GM19035 (cell line): Measurements from ENCODE around the gene FARP1.

Experiments used
- ATAC-seq: cut with Tn5 transposase; IDR thresholded peaks from one replicate; pipeline ENCODE4 v1.9.1; 2021; ENCODE audit not compliant: unreplicated experiment

FARP1 gene

GRCh38 chr13:98305670-98306069 is 162.8 kb downstream of the FARP1 start:
- ATAC-seq = no peak

GRCh38 chr13:98307463-98308085 is 164.7 kb downstream of the FARP1 start:
- no peak for ATAC-seq

- no peak for ATAC-seq
These were observed 165.4 kb downstream of the FARP1 start for GRCh38 chr13:98308086-98308911.

DNA sequence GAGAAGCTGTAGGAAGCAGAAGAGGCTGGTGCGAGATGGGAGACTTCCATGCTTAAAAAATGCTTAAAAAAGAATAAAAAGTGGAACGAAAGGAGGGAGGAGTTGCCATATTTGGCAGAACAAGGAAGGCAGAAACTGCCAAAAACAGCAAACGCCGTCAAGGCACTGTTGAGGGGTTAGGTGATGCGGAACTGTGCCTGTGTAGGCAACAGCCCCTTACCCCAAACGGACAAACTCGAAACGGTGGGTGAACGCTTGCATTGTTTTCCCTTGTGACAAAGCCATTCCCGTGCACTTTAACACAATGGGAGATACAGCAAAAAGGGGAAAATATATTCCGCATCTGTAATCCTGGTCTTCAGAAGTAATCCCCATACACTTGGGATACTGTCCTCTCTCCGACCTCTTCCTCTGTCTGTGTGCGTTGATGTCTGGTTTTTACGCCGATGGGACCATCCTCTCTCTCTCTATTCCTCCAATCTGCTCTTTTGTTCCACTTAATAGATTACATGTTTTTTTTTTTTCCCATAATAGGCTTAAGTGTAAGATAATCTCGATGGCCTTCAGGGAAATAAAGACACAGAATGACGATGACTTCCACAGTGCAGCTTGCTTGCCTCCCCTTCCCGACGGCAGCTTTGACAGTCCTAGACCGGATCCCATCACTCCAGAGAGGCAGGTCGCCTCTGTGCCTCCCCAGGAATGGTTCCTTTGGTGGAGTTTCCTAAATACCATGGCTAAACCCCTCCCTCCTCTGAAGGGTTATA is 166.9 kb downstream of the FARP1 start:
- no peak for ATAC-seq

- no peak for ATAC-seq
These were observed 167.7 kb downstream of the FARP1 start for GRCh38 chr13:98310485-98311199.

- ATAC-seq = no peak
These were observed 168.3 kb downstream of the FARP1 start for GRCh38 chr13:98311200-98311548.

- ATAC-seq = no peak
These were observed 169.7 kb downstream of the FARP1 start for GRCh38 chr13:98312606-98313005.

DNA sequence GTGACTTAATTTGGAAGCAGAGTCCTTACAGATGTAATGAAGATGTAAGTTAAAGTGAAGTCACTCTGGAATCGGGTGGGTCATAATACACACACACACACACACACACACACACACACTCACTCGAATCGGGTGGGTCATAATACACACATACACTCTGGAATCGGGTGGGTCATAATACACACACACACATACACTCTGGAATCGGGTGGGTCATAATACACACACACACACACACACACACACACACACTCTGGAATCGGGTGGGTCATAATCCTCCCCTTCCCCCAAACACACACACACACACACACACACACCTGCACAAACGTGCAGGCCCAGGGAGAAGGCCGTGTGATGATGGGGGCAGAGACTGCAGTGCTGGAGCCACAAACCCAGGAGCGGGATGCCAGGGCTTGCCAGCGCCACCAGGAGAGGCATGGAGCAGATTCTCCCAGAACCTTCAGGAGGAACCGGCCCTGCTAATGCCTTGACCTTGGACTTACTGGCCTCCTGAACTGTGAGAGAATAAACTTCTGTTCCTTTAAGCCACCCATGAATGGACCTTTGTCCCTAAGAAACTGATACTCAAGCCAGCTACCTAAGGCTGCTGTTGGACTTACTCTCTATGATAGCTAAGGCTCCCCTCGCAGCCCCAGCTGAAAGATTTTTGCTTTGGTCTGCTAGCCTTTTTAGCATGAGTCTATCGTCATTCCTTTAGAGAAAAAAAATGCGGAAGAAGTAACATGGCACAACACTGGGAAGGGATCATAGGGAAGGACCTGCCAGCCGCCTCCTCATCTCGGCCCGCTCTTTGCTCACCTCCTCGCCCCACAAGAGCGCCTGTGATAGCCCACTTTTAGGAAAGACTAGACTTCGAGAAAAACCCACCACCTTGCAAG is 170.4 kb downstream of the FARP1 start:
- no peak for ATAC-seq

DNA sequence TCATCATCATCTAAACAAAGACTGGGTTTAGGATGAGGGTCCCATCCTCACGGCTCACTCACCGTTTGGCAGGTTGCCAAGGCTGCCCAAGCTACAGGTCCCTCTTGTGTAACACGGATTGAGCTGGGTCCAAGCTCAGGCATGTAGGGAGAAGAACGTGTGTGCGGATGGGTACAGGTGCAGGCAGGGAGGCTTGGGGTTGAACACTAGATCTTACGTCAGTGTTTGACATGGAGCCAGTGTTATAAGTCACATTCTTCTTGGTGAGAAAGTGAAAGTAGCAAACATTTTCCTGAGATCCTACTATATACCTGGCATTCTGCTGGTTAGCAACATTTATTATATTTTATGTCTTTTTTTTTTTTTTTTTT is 171.0 kb downstream of the FARP1 start:
- ATAC-seq = no peak

- no peak for ATAC-seq
These were observed 172.6 kb downstream of the FARP1 start for GRCh38 chr13:98315466-98315865.

DNA sequence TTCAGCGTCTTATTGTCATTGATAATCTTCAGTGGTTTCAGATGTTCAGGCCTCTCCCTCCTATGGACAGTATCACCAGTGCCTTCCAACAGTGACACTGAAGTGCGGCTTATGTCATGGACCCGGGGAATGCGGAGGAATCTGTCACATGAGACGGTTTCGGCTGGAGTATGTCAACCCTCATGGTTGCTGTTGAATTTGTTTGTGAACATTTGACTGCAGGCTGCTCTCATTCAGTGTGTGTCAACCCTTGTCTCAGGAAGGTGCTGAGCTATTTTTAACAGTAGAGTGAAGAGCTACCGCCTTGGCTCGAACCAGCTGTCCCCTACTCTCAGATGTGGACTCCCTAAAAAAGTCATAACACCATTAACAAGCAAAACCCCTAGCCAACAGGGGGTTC is 173.0 kb downstream of the FARP1 start:
- ATAC-seq = no peak

DNA sequence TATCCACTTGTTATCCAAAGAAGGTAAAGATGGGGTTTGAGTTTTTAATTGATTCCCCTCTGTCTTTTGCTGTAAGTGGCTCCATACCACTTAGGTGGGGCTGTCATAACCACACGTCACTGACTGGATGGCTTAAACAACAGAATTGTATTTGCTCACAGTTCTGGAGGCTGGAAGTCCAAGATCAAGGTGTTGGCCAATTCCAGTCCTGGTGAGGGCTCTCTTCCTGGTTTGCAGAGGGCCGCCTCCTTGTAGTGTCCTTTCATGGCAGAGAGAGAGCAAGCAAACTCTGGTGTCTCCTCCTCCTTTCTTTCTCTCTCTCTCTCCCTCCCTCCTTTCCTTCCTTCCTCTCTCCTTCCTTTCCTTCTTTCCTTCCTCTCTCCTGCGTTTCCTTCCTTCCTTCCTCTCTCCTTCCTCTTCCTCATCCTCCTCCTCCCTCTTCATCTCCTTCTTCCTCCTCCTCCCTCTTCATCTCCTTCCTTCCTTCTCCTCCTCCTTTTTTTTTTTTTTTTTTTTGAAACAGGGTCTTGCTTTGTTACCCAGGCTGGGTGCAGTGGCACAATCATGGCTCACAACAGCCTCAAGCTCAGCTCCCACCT is 174.8 kb downstream of the FARP1 start:
- no peak for ATAC-seq

GRCh38 chr13:98318263-98318878 is 175.5 kb downstream of the FARP1 start:
- ATAC-seq = no peak

GRCh38 chr13:98320561-98321105 is 177.7 kb downstream of the FARP1 start:
- no peak for ATAC-seq

GRCh38 chr13:98321395-98321794 is 178.5 kb downstream of the FARP1 start:
- no peak for ATAC-seq

DNA sequence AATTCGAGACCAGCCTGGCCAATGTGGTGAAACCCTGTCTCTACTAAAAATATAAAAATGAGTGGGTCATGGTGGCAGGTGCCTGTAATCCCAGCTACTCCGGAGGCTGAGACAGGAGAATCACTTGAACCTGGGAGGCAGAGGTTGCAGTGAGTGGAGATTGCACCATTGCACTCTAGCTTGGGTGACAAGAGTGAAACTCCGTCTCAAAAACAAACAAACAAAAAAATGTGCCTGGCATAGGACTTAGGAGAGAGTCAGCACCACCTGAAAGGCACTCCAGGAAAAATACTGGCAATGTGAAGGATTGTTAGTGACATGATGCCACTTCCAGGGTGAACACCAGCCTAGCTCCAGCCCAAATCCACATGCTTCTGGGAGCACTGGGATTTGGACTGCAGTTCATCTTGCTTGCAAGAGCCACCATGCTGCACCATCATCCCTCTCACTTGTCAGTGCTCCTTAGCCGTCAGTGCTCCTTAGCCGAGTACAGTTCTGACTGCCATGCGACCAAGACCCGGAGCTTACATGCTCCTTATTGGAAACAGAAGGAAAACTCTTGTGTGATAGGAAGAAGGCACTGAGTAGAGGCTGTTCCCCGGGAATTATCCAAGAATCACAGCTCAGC is 179.3 kb downstream of the FARP1 start:
- ATAC-seq = no peak

GRCh38 chr13:98324105-98324504 is 181.2 kb downstream of the FARP1 start:
- ATAC-seq = no peak

DNA sequence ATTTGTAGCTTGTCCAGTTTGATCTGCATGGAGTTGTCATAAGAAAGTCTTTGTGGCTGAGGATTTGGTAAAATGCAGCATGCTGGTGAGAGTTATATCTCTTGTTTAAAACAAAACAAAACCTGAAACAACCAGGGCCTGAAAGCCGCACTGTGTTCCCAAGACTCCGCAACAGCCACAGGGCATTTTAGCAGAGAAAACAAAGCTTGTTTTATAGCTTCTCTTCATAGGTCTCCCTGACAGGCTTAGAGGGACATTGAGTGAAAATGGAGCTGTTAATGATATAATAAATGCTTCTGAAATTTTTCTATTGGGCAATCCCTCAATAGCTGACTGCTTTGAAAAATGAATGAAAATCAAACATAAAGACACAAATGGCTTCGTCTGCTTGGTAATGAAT is 182.8 kb downstream of the FARP1 start:
- ATAC-seq = no peak

- ATAC-seq = no peak
These were observed 183.4 kb downstream of the FARP1 start for GRCh38 chr13:98326291-98326690.
